Measurements from ENCODE around the gene RAB44. TPM values are rescaled to one million over a fixed set of nuclear protein-coding genes. Genes with fewer than 3 reads are reported as not detected.

The RAB44 gene
- total and polyA plus RNA-seq, 2 of the 13 experiments (the other 11 are each of a cell fraction or from before 2014, with no cell fraction given) = not detected

GRCh38 chr6:36678488-36679042, 19.1 kb upstream of the RAB44 start, which contains the start of gene CDKN1A (continued):
- TF ChIP-seq NFYB (CRISPR knock-in tag; IDR thresholded peaks at IDR 0.05) (peak; percentile 35), MLXIP (CRISPR knock-in tag; IDR thresholded peaks at IDR 0.05; ENCODE audit: borderline replicate concordance) (no peak), ZNF17 (CRISPR knock-in tag; IDR thresholded peaks at IDR 0.05) (peak; percentile 91; the same call in 1 of the 2 replicates), ZNF431 (CRISPR knock-in tag; IDR thresholded peaks at IDR 0.05; ENCODE audit: borderline replicate concordance, low read depth) (peak; percentile 90), ZNF678 (CRISPR knock-in tag; IDR thresholded peaks at IDR 0.05) (no peak; the same call in 1 of the 2 replicates), ZNF441 (CRISPR knock-in tag; IDR thresholded peaks at IDR 0.05; ENCODE audit: borderline replicate concordance) (no peak; the same call in 1 of the 2 replicates), JUND (CRISPR knock-in tag; IDR thresholded peaks at IDR 0.05) (peak; percentile 11; the same call in 1 of the 2 replicates), ZNF264 (CRISPR knock-in tag; IDR thresholded peaks at IDR 0.05) (no peak), POGZ (CRISPR knock-in tag; IDR thresholded peaks at IDR 0.05) (no peak), YY1 (IDR thresholded peaks at IDR 0.05; ENCODE audit: insufficient read depth, insufficient replicate concordance, low read depth, low read length) (peak; percentile 64), NAIF1 (CRISPR knock-in tag; IDR thresholded peaks at IDR 0.05; ENCODE audit: borderline replicate concordance) (peak; percentile 92), PHF21A (CRISPR knock-in tag; IDR thresholded peaks at IDR 0.05) (peak; percentile 86), MYC (CRISPR knock-in tag; IDR thresholded peaks at IDR 0.05; ENCODE audit: borderline replicate concordance) (0 out of 2 replicates have a peak, but pooled peaks have one; percentile 90), IRX3 (CRISPR knock-in tag; IDR thresholded peaks at IDR 0.05; ENCODE audit: borderline replicate concordance, low read depth) (no peak; the same call in none of the 2 replicates), ZFP1 (CRISPR knock-in tag; IDR thresholded peaks at IDR 0.05) (no peak), ZNF543 (CRISPR knock-in tag; IDR thresholded peaks at IDR 0.05) (peak; percentile 62; the same call in 1 of the 2 replicates), ZNF883 (CRISPR knock-in tag; IDR thresholded peaks at IDR 0.05; ENCODE audit: not compliant biosample characterization) (peak; percentile 61), TSC22D2 (CRISPR knock-in tag; IDR thresholded peaks at IDR 0.05; ENCODE audit: borderline replicate concordance) (peak; percentile 58; the same call in 1 of the 2 replicates), ZNF7 (CRISPR knock-in tag; IDR thresholded peaks at IDR 0.05) (no peak; the same call in 1 of the 2 replicates), ZBTB44 (CRISPR knock-in tag; IDR thresholded peaks at IDR 0.05) (peak; percentile 64), ARNT (IDR thresholded peaks at IDR 0.05) (no peak), ARID4A (CRISPR knock-in tag; IDR thresholded peaks at IDR 0.05; ENCODE audit: borderline replicate concordance) (peak; percentile 83)
